D341Med (cell line): ENCODE data around the gene DUSP1.
"Not testable (repeated sequence)": the region's sequence is repeated elsewhere in the genome, so short reads cannot be mapped to it uniquely, and the experiment has no call there.

Source experiments
- DNase-seq: peaks from one replicate; pipeline ENCODE4 v3.0.0; 2012; ENCODE audit warnings: low spot score

Gene DUSP1

DNA sequence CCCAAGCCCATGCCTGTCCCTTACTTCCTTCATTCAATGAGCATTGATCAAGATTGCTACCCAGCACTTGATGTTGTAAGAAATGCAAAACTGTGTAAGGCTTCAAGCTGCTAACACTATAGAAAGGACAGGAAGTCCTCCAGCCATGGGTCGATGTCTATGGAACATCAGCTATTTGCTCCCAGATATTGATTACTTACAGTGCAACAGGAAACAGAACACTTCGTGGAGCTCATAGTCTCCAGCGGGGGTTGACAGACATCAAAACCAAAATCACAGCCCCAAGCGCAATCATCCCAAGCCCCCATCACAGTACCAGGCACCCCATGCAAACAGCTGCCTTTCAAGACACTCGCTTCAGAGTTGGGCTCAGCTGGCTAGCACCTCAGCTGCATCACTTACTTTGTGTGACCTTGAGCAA is 26.8 kb upstream of the DUSP1 start:
- DNase-seq, result no peak

DNA sequence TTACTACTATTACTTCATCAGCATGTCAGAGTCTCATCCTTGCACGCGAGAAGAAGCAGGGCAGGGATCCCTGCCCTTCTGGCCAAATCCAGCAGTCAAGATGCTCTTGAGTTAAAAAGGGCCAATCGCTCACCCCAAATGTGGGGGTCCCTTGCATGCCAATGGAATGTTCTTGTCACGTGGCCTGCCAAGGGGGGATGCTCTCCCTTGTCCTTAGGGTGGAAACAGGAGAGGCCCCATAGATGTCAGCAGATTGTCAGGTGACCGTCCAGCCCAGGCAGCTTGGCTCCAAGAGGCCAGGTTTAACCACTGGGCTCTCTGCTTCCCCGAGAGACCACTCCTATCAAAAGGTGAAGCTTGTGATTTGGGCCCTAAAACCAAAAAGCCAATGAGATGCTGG is 25.3 kb upstream of the DUSP1 start:
- no peak for DNase-seq

DNA sequence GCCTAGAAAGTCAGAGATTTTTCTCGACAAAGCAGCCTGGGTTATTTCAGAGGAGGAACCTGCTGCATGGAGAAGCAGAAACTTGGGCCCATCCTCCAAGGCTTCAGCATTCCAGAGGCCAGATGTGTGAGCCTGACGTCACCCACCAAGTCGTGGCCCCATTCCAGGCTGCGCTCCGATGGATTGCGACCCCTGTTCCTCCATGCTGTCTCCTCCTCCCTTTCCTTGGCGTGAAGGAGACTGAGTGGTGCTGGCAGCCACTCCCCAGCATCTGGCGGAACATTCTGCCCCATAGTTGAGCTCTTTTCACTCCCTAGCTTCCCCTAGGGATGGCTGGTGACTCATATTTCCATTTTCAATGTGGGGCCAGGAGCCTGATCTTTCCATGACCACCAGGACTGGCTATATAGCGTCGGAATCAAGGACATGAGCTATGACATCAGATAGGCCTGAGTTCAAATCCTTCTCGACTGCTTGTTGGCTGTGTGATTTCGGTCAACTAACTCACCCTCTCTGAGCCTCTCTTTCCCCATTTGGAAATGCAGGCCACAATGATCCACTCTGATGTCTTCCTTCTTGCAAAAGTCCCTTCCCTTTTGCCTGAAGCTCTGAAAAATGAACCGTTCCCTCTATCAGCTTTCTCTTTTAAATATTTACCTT is 24.5 kb upstream of the DUSP1 start:
- peak; percentile 47 for DNase-seq

DNA sequence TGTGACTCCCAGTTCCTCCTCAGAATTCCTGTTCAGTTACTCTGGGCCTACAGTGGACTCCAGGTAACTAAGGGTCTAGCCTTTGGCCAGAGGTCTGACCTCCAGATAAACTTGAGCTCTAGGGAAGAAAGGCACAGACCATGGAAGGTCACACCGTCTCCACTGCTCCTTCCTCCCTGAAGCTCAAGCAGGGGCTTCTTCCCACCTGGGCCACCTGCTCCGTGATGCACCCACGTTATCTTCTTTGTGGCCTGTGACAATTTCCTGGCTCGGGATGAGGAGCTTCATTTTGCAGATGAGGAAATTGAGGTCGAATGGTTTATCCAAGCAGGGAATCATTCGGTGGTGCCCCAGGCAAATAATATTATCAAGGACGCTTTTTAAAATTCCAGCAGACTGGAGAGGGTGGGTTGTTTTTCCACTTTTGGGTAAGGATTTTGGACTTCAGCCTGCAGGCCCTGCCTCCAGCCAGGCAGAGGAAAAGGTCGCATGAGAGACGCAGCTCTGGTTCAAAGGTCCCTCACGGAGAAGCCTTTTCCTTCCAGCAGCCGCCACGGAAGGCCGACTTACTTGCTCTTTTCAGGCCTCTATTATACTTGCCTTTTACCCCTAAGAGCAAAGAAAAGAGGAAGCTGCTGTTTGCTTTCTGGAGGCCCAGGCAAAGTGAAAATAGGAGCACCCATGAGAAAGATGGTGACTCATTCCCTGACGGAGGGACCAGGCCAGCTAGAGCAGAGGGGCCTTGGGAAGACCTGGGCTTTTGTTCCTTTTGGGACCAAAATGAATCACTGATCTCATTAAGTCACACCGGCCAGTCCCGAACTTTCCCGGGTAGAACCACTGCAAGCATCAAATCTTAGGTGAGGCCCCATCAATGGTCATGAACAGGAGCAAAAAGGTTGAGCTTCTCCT is 22.8 kb upstream of the DUSP1 start:
- DNase-seq, result no peak

DNA sequence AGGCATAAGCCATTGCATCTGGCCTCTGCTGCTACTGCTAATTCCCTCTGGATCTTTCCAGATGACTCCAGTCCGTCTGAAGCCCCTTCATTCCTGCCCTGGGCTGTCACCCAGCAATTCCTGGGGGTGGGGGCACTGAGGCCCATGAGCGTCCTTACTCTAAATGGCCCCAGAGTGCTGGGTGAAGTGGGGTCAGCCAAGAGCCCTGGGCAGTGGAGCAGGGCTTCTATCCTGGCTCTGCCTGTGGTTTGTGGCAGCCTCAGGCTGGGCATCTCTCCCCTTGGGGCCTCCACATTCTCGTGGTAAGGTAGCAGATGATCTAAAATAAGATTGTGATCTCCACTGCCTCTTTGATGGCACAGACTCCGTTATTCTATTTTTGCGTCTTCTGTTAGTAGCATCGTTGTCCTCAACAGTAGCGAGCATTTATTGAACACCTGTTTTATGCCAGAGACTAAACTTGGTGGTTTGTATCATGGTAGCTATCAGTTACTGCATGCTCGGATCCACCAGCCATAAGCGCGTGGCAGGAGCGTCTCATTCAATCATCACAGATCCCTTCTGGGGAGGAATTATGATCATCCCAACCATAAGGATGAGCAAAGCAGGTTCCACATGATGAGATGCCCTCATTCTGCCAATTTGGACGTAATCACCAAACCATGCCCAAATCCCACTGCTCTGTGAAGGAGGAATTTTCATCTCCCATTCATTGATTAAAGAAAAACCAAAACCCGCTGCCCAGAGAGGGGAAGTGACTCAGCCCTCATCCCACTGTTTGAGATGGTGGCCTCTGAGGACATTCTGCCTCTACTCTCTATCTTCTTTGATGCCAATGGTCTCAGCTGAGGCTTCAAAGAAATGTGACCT is 21.9 kb upstream of the DUSP1 start:
- no peak for DNase-seq

DNA sequence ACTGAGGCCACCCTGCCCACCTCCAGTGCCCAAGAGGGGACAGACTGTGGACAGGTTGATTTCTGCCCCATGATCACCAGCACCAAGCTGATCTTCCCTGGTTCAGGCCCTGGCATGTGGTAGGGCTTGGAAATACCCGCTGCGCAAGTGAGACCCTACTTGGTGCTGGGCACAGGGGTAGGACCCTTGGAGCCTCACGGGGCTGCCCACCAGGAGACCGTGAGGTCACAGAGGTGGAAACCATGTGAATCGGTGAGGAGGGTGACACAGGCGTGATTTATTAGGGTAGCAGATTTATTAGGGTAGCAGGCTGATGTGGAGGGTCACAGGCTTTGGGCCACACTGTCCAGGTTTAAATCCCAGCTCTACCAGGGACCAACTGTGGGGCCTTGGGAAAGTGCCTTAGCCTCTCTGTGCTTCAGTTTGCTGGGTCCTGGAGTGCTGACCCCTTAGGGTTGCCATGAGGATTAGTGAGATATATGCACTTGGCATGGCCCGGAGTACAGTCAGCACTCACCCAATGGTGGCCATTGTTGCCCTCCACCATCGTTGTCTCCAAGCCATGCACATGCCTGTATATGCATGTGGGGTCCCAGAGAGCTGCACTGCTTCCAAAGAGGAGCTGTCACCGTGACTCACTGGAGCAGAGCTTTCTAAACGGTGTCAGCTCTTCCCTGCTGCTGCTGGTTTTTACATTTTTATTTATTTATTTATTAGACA is 20.9 kb upstream of the DUSP1 start:
- no peak for DNase-seq

DNA sequence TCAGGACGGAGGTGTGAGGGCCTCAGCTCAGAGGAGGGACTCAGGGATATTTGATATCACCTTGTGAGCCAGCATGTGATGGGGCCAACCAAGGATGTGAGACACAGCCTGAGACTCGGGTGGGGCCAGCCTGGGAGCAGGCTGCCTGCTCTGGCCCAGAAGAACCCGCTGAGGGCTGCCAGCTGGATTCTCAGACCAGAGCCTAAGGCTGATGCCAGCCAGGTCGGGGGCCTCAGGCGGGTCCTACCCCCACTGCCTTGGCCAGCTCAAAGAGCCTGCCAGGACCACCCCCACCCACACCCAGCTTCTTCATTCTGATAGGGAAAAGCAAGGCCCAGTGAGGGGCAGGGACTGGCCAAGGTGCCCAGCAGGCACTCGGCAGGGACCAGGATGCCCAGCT is 20.3 kb upstream of the DUSP1 start:
- DNase-seq, result no peak

DNA sequence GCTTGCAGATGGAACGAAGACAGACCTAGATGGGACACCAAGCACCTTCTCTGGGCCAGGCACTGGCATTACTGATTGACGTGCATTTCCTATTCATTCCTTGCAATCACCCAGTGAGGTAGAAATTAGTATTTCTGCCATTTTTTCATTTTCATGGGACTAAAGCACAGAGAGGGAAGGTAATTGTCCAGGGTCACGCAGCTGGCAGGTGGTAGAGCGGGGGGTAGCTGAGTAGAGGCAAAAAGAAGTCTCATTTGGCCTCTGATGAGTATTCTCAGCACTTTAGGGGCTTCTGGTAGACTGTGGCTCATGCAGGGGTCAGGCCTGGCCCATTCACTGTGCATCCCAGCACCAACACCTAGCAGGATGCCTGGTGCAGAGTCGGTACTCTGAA is 19.5 kb upstream of the DUSP1 start:
- DNase-seq, result no peak

DNA sequence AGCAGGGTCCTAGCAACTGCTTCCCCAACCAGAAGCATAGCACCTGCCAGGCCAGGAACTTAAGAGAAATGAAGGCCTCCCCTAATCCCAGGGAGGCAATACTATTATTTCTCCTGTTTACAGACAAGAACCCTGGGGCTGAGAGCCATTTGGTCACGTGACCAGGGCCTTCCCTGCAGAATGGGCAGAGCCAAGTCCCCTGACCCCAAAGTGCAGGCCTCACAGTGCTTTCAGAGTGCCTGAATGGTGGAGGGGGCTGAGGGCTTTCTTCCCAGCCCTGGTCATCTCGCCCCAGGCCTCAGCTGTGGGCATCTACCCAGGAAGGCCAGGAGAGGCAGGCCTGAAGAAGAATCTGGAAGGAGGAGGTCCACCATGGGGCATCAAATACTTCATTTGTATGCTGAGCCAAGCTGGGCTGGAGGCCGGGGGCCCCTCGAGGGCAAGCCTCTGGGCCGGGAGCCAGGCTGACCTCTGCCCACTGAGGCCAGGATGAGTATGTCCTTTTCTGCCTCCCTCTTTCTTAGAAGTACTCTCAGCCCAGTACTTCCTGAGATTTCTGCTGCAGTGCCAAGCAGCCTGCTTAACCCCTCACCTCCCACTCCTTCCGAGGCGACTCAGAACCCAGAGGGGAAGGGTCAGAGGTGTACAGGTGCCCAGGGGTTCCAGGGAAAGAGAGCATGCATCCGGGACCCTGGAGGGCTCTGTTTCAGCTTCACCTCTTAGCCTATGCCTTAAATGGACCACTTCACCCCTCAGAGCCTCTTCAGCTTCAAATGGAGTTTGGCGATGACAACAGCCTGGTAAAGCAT is 18.9 kb upstream of the DUSP1 start:
- DNase-seq, result no peak

DNA sequence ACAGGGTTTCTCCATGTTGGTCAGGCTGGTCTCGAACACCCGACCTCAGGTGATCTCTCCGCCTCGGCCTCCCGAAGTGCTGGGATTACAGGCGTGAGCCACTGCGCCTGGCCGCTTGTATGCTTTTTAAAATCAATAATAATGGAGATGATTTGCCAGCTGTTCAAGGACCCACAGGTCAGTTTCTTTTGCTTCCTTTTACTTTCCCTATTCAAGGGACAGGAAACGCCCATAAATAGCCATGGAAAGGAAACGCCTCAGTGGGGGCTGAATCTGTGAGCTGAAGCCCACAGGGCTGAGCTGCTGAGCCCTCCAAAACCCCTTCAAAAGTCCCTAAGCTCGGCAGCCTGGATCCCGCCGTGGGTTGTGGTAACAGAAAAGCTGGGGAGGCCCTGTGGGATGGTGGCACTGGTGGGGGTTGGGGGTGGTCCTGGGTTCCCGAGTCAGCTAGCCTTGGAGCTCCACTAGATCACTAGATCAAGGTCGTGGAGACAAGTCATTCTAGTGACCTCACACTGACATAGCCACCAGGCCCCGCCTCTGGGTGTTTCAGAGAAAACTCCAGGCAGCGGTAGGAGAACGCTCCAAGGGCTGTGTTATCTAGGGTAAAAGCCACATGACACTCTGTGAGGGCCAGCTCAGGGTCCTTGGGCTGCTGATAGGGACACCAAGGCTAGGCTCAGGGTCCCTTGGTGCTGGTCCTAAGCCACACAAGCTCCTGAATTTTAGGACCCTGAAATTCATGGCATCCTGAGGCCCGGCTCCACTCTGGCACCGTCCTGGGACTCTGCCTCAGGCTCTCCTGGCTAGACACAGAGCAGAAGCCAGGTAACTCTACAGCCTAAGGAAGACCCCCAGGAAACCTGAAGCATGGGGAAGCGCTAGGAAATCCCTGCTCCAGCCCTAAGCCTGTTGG is 18.0 kb upstream of the DUSP1 start:
- DNase-seq, result no peak

DNA sequence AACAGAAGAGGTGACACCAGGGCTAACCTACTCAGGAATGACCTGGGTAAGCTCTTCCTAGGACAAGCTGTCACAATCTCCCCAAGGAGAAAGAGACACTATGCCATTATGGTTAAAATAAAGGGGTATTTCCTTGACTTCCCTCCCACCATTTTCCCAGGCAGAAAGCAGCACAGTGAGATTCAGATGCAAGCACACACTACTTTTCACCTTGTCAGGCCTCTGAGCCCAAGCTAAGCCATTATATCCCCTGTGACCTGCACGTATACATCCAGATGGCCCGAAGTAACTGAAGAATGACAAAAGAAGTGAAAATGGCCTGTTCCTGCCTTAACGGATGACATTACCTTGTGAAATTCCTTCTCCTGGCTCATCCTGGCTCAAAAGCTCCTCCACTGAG is 16.5 kb upstream of the DUSP1 start:
- DNase-seq, result not testable (repeated sequence)

DNA sequence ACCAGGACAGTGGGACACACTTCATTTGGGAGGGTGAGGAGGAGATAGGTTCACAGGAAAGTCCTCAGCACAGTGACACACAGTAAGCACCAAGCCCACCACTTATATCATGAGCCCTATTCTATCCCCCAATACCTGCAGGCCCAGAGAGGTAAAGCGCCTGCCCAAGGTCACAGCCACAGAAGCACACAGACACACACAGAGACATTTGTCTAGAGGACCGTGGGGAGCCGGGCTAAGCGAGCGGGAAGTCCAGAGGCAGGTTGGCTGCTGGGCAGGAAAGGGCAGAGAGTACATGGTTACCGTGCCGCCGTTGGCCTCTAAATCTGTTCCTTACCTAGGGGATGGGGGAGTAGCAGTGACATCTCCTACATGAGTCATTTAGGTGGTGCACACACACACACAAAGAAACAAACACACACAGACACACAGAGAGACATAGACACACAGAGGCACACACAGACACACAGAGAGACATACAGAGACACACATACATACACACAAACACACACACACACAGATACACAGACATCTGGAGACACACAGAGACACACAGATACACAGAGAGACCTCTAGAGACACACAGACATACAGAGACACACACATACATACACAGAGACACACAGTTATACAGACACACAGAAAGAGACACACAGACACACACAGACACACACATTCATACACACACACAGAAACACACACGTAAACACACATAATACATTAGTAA is 15.9 kb upstream of the DUSP1 start:
- DNase-seq, result no peak

DNA sequence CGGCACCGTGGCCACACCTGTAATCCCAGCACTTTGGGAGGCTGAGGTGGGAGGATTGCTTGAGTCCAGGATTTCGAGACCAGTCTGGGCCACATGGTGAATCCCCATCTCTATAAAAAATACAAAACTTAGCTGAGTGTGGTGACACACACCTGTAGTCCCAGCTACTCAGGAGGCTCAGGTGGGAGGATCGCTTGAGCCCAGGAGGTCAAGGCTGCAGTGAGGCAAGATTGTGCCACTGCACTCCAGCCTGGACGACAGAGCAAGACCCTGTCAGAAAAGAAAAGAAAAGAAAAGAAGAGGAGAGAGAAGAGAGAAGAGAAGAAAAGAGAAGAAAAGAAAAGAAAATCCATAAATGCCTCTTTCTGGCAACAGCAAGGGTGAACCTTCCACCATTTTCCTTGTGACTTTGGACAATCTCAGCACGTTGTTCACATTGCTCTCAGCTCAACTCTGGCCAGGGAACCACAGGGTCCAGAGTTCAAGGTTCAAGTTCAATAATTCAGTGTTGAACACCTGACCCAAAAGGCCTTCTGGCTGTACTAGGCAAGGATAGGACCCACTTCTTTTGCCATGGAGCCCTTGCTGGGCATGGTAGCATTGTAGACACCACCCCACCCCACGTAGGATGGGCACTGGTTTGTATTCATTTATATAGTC is 14.6 kb upstream of the DUSP1 start:
- no peak for DNase-seq

DNA sequence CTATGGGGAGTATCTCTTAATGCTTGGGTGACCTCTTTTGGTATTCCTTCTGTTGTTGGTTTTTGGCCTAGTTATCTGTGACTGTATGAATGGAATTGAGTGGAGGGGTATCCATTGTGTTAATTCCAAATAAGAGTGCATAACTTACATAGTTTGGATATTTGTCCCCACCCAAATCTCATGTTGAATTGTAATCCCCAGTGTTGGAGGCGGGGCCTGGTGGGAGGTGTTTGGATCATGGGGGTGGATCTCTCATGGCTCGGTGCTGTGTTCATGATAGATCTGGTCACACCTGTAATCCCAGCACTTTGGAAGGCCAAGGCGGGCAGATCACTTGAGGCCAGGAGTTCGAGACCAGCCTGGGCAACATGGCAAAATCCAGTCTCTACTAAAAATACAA is 13.2 kb upstream of the DUSP1 start:
- DNase-seq, result not testable (repeated sequence)

DNA sequence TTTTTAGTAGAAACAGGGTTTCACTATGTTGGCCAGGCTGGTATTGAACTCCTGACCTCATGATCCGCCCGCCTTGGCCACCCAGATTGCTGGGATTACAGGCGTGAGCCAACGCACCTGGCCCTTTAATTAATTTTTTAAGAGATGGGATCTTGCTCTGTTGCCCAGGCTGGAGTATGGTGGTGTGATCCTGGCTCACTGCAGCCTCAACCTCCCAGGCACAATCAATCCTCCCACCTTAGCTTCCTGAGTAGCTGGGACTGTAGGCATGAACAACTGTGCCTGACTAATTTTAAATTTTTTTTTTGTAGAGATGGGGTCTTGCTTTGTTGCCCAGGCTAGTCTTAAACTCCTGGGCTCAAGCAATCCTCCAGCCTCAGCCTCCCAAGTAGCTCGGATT is 12.3 kb upstream of the DUSP1 start:
- DNase-seq, result not testable (repeated sequence)

DNA sequence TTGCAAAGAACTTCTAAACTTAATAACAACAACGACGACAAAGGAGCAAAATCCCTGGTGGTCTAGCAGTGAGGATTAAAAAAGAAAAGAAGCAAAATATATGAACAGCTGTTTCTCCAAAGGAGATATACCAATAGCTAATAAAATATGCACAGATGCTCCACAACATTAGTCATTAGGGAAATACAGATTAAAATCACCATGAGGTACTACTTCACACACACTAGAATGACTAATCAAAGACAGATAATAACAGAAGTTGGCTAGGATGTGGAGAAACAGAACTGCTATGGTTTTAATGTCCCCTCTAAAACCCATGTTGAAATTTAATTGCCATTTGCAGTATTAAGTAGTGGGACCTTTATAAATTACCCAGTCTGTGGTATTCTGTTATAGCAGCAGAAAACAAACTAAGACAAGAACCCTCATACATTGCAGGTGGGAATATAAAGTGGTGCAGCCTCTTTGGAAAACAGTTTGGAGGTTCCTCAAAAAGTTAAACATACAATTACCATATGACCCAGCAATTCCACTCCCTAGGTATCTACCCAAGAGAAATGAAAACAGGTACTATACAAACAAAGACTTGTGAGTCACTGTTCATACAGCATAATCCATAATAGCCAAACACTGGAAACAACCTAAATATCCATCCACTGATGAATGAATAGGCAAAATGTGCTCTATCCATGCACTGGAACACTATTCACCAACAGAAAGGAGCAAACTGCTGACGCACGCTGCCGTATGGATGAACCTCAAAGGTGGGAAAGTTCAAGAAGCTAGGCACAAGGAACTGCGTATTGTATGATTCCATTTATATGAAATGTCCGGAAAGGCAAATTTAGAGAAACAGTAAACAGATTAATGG is 11.4 kb upstream of the DUSP1 start:
- no peak for DNase-seq

DNA sequence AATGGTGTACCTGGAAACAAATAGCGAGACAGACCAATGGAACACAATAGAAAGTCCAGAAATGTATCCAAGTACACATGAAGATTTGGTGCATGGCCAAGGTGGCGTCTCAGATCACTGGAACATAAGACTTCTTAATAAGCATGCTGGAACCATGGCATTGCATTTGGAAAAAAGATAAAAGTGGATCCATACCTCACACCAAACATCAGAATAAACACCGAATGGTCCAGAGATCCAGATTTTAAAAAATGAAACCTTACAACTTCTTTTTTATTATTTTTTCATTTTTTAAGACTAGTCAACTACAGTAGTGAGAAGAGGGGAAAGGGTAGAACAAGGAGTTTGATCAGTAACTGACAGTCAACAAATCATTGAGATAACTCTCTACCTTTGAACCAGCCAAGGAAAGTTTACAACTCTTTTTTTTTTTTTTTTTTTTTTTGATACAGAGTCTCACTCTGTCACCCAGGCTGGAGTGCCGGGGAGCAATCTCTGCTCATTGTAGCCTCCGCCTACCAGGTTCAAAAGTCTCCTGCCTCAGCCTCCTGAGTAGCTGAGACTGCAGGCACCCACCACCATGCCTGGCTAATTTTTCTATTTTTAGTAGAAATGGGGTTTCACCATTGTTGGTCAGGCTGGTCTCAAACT is 8.8 kb upstream of the DUSP1 start:
- no peak for DNase-seq
